Suppressor macrophage (primary cell): ENCODE results near the gene TNFAIP2.
"Not testable (repeated sequence)": the region's sequence is repeated elsewhere in the genome, so short reads cannot be mapped to it uniquely, and the experiment has no call there.

Experiments
- DNase-seq, 4 experiments: peaks; one replicate each; pipeline ENCODE4 v3.0.0-alpha.2; 2020 to 2022

Gene TNFAIP2

GRCh38 chr14:103135333-103136260 lies 12.3 kb downstream of the TNFAIP2 start:
- DNase-seq: peak in 1 of 4 experiments; percentile 7

GRCh38 chr14:103136388-103137271 lies 13.4 kb downstream of the TNFAIP2 start:
- DNase-seq: peak; percentile 43 to 65 (median 60)

GRCh38 chr14:103137689-103138300 lies 14.5 kb downstream of the TNFAIP2 start:
- no peak for DNase-seq

GRCh38 chr14:103138301-103139131 lies 15.3 kb downstream of the TNFAIP2 start:
- peak in 3 of 4 experiments; percentile 49 to 69 (median 67) for DNase-seq

- no peak for DNase-seq
Observed at GRCh38 chr14:103139132-103140025, 16.1 kb downstream of the TNFAIP2 start.

- peak in 2 of 4 experiments; percentile 31 to 32 for DNase-seq
Observed at GRCh38 chr14:103140316-103141109, 17.3 kb downstream of the TNFAIP2 start.

GRCh38 chr14:103141117-103141796 lies 18.0 kb downstream of the TNFAIP2 start:
- DNase-seq: peak; percentile 62 to 76 (median 68)

GRCh38 chr14:103142026-103142425 lies 18.8 kb downstream of the TNFAIP2 start:
- DNase-seq: no peak

- no peak for DNase-seq
Observed at GRCh38 chr14:103142721-103143302, 19.6 kb downstream of the TNFAIP2 start.

GRCh38 chr14:103143506-103143905 lies 20.2 kb downstream of the TNFAIP2 start:
- DNase-seq: no peak

GRCh38 chr14:103144085-103144484 lies 20.8 kb downstream of the TNFAIP2 start:
- no peak for DNase-seq

GRCh38 chr14:103146141-103146709 lies 23.0 kb downstream of the TNFAIP2 start:
- DNase-seq: no peak

- no peak for DNase-seq
Observed at GRCh38 chr14:103149351-103150237, 26.3 kb downstream of the TNFAIP2 start.

GRCh38 chr14:103151270-103151945 lies 28.1 kb downstream of the TNFAIP2 start:
- no peak for DNase-seq

GRCh38 chr14:103155010-103155409 lies 31.7 kb downstream of the TNFAIP2 start:
- peak; percentile 92 to 96 (median 96) for DNase-seq

GRCh38 chr14:103155416-103155815 lies 32.2 kb downstream of the TNFAIP2 start:
- not testable (repeated sequence) for DNase-seq
